HG03095 (cell line): Measurements from ENCODE around the gene SNX9.

Source experiments
- ATAC-seq: cut with Tn5 transposase; IDR thresholded peaks from one replicate; pipeline ENCODE4 v1.9.1; 2021; ENCODE audit warnings: moderate library complexity; ENCODE audit not compliant: unreplicated experiment

Gene SNX9

GRCh38 chr6:157985378-157986155 is 162.5 kb downstream of the SNX9 start:
- no peak for ATAC-seq

GRCh38 chr6:157987788-157988699 is 165.0 kb downstream of the SNX9 start:
- ATAC-seq: no peak

GRCh38 chr6:157988700-157989063 is 165.6 kb downstream of the SNX9 start:
- ATAC-seq: no peak

GRCh38 chr6:157989541-157990289 is 166.7 kb downstream of the SNX9 start:
- no peak for ATAC-seq

- ATAC-seq: peak; percentile 55
Measured at GRCh38 chr6:157990321-157991066, 167.4 kb downstream of the SNX9 start.

GRCh38 chr6:157991067-157991432 is 168.0 kb downstream of the SNX9 start:
- ATAC-seq: no peak

- no peak for ATAC-seq
Measured at GRCh38 chr6:157993076-157993475, 170.0 kb downstream of the SNX9 start.

- ATAC-seq: no peak
Measured at GRCh38 chr6:157994125-157994795, 171.2 kb downstream of the SNX9 start.
